Thyroid gland (tissue), 4 donors: Measurements from ENCODE around the gene BRAF.

Source experiments
- CTCF ChIP-seq, 6 experiments: fragments of 200-600 bp in 3 of 6; fragments of 450-650 bp in 3 of 6; sonication (generic) in 3 of 6; IDR thresholded peaks; one replicate each; pipeline ENCODE4 v1.5.1; 2016 to 2019; ENCODE audit warnings: antibody characterized with exemption in 6 of 6, mild to moderate bottlenecking in 2 of 6, inconsistent platforms in 1 of 6, moderate library complexity in 1 of 6
- POLR2A ChIP-seq, 2 donors: fragments of 450-650 bp; IDR thresholded peaks; one replicate each; pipeline ENCODE4 v1.6.1; 2017; ENCODE audit warnings: antibody characterized with exemption in 2 of 2, mild to moderate bottlenecking in 2 of 2, moderate library complexity in 1 of 2

GRCh38 chr7:140675726-140676125 is 249.0 kb downstream of the BRAF start:
- TF ChIP-seq POLR2A (IDR thresholded peaks at IDR 0.05) (no peak), CTCF (IDR thresholded peaks at IDR 0.05) (no peak)
